SK-N-SH treated with all-trans-retinoic acid at 6 μM for 48 hours (cell line): Measurements from ENCODE around the gene WIPF2.

Source experiments
- ARNTL ChIP-seq: fragments of 450-650 bp; formaldehyde crosslinking; IDR thresholded peaks from 2 replicates; pipeline ENCODE4 v1.5.0; 2020; ENCODE audit warnings: low read depth, mild to moderate bottlenecking, moderate library complexity, borderline replicate concordance
- BACH2 ChIP-seq: fragments of 250-450 bp; sonication (Bioruptor Pico); IDR thresholded peaks from 2 replicates; pipeline ENCODE4 v1.9.0; 2021; ENCODE audit warnings: mild to moderate bottlenecking, borderline replicate concordance
- CSDC2 ChIP-seq: fragments of 250-450 bp; sonication (Bioruptor Pico); IDR thresholded peaks from 2 replicates; pipeline ENCODE4 v1.5.0; 2020; ENCODE audit warnings: mild to moderate bottlenecking, moderate library complexity
- OSR1 ChIP-seq: fragments of 250-450 bp; sonication (Bioruptor Pico); IDR thresholded peaks from 2 replicates; pipeline ENCODE4 v1.8.0; 2022; ENCODE audit warnings: moderate library complexity, mild to moderate bottlenecking, inconsistent platforms
- RARB ChIP-seq: fragments of 250-450 bp; sonication (Bioruptor Pico); IDR thresholded peaks from 2 replicates; pipeline ENCODE4 v1.8.0; 2021; ENCODE audit warnings: mild to moderate bottlenecking, moderate library complexity
- SNAI2 ChIP-seq: fragments of 250-450 bp; sonication (Bioruptor Pico); IDR thresholded peaks from 2 replicates; pipeline ENCODE4 v1.5.0; 2020; ENCODE audit warnings: mild to moderate bottlenecking, moderate library complexity
- ZC3H10 ChIP-seq: fragments of 250-450 bp; sonication (Bioruptor Pico); IDR thresholded peaks from 2 replicates; pipeline ENCODE4 v1.5.1; 2021; ENCODE audit warnings: mild to moderate bottlenecking, moderate library complexity
- ZFP3 ChIP-seq: fragments of 250-450 bp; sonication (Bioruptor Pico); IDR thresholded peaks from 2 replicates; pipeline ENCODE4 v1.5.0; 2020; ENCODE audit warnings: mild to moderate bottlenecking, moderate library complexity
- ZFP30 ChIP-seq: fragments of 450-650 bp; formaldehyde crosslinking; IDR thresholded peaks from 2 replicates; pipeline ENCODE4 v1.5.0; 2022; ENCODE audit warnings: mild to moderate bottlenecking, moderate library complexity
- TF ChIP-seq, protein P1 (sequence below): fragments of 250-450 bp; sonication (Bioruptor Pico); IDR thresholded peaks from 2 replicates; pipeline ENCODE4 v1.8.0; 2020; ENCODE audit warnings: mild to moderate bottlenecking, moderate library complexity, borderline replicate concordance
- TF ChIP-seq, protein P2 (sequence below): fragments of 250-450 bp; sonication (Bioruptor Pico); IDR thresholded peaks from 2 replicates; pipeline ENCODE4 v1.5.1; 2020; ENCODE audit warnings: low read depth, mild to moderate bottlenecking, moderate library complexity
- TF ChIP-seq, protein P3 (sequence below): fragments of 250-450 bp; sonication (Bioruptor Pico); IDR thresholded peaks from 2 replicates; pipeline ENCODE4 v1.5.1; 2021; ENCODE audit warnings: mild to moderate bottlenecking, moderate library complexity
- TF ChIP-seq, protein P4 (sequence below): fragments of 250-450 bp; sonication (Bioruptor Pico); IDR thresholded peaks from 2 replicates; pipeline ENCODE4 v1.8.0; 2021; ENCODE audit warnings: low read depth, mild to moderate bottlenecking, moderate library complexity, borderline replicate concordance
- TF ChIP-seq, protein P5 (sequence below): fragments of 250-450 bp; sonication (Bioruptor Pico); IDR thresholded peaks from 2 replicates; pipeline ENCODE4 v1.5.0; 2020; ENCODE audit warnings: mild to moderate bottlenecking, moderate library complexity

DNA sequence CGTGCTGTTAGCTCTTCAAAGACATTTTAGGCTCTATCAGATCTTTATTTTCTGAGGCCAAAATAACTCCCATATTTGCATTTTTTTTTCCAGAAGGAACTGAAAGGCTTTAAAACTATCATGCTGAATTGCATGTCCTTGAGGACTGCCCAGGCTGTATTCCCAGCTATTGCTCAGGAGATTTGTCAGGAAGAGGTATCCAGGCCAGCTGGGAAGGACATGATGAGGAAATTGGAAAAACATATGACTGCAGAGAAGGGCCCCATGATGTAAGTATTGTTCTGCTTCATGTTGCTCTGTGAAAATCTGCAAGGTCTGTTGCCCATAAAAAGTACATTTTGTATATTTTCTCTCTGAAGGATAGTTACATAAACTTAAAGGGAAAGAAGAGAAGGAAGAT, 74.3 kb downstream of the WIPF2 start:
- TF ChIP-seq ZFP3 (CRISPR knock-in tag): no peak
- TF ChIP-seq OSR1 (CRISPR knock-in tag): no peak
- no peak for TF ChIP-seq RARB (CRISPR knock-in tag)
- TF ChIP-seq, protein P1, sequence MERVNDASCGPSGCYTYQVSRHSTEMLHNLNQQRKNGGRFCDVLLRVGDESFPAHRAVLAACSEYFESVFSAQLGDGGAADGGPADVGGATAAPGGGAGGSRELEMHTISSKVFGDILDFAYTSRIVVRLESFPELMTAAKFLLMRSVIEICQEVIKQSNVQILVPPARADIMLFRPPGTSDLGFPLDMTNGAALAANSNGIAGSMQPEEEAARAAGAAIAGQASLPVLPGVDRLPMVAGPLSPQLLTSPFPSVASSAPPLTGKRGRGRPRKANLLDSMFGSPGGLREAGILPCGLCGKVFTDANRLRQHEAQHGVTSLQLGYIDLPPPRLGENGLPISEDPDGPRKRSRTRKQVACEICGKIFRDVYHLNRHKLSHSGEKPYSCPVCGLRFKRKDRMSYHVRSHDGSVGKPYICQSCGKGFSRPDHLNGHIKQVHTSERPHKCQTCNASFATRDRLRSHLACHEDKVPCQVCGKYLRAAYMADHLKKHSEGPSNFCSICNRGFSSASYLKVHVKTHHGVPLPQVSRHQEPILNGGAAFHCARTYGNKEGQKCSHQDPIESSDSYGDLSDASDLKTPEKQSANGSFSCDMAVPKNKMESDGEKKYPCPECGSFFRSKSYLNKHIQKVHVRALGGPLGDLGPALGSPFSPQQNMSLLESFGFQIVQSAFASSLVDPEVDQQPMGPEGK: no peak
- TF ChIP-seq, protein P2, sequence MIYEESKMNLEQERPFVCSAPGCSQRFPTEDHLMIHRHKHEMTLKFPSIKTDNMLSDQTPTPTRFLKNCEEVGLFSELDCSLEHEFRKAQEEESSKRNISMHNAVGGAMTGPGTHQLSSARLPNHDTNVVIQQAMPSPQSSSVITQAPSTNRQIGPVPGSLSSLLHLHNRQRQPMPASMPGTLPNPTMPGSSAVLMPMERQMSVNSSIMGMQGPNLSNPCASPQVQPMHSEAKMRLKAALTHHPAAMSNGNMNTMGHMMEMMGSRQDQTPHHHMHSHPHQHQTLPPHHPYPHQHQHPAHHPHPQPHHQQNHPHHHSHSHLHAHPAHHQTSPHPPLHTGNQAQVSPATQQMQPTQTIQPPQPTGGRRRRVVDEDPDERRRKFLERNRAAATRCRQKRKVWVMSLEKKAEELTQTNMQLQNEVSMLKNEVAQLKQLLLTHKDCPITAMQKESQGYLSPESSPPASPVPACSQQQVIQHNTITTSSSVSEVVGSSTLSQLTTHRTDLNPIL (CRISPR knock-in tag): no peak
- no peak for TF ChIP-seq BACH2
- no peak for TF ChIP-seq ZC3H10 (CRISPR knock-in tag)
- no peak for TF ChIP-seq ZFP30 (CRISPR knock-in tag)
- no peak for TF ChIP-seq CSDC2
- TF ChIP-seq SNAI2 (CRISPR knock-in tag): no peak
- TF ChIP-seq ARNTL (CRISPR knock-in tag): no peak
- TF ChIP-seq, protein P3, sequence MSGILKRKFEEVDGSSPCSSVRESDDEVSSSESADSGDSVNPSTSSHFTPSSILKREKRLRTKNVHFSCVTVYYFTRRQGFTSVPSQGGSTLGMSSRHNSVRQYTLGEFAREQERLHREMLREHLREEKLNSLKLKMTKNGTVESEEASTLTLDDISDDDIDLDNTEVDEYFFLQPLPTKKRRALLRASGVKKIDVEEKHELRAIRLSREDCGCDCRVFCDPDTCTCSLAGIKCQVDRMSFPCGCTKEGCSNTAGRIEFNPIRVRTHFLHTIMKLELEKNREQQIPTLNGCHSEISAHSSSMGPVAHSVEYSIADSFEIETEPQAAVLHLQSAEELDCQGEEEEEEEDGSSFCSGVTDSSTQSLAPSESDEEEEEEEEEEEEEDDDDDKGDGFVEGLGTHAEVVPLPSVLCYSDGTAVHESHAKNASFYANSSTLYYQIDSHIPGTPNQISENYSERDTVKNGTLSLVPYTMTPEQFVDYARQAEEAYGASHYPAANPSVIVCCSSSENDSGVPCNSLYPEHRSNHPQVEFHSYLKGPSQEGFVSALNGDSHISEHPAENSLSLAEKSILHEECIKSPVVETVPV (CRISPR knock-in tag): no peak
- TF ChIP-seq, protein P4, sequence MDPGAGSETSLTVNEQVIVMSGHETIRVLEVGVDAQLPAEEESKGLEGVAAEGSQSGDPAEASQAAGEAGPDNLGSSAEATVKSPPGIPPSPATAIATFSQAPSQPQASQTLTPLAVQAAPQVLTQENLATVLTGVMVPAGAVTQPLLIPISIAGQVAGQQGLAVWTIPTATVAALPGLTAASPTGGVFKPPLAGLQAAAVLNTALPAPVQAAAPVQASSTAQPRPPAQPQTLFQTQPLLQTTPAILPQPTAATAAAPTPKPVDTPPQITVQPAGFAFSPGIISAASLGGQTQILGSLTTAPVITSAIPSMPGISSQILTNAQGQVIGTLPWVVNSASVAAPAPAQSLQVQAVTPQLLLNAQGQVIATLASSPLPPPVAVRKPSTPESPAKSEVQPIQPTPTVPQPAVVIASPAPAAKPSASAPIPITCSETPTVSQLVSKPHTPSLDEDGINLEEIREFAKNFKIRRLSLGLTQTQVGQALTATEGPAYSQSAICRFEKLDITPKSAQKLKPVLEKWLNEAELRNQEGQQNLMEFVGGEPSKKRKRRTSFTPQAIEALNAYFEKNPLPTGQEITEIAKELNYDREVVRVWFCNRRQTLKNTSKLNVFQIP (CRISPR knock-in tag): no peak
- TF ChIP-seq, protein P5, sequence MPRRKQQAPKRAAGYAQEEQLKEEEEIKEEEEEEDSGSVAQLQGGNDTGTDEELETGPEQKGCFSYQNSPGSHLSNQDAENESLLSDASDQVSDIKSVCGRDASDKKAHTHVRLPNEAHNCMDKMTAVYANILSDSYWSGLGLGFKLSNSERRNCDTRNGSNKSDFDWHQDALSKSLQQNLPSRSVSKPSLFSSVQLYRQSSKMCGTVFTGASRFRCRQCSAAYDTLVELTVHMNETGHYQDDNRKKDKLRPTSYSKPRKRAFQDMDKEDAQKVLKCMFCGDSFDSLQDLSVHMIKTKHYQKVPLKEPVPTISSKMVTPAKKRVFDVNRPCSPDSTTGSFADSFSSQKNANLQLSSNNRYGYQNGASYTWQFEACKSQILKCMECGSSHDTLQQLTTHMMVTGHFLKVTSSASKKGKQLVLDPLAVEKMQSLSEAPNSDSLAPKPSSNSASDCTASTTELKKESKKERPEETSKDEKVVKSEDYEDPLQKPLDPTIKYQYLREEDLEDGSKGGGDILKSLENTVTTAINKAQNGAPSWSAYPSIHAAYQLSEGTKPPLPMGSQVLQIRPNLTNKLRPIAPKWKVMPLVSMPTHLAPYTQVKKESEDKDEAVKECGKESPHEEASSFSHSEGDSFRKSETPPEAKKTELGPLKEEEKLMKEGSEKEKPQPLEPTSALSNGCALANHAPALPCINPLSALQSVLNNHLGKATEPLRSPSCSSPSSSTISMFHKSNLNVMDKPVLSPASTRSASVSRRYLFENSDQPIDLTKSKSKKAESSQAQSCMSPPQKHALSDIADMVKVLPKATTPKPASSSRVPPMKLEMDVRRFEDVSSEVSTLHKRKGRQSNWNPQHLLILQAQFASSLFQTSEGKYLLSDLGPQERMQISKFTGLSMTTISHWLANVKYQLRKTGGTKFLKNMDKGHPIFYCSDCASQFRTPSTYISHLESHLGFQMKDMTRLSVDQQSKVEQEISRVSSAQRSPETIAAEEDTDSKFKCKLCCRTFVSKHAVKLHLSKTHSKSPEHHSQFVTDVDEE (CRISPR knock-in tag): no peak
